Fibroblast of villous mesenchyme (primary cell): ENCODE measurements around the gene NCAM1. TPM values are rescaled to one million over a fixed set of nuclear protein-coding genes. Genes with fewer than 3 reads are reported as not detected.

ENCODE experiments used
- DNase-seq: peaks from one replicate; pipeline ENCODE4 v3.0.0-alpha.2; 2010; ENCODE audit warnings: low read depth
- H3K4me3 ChIP-seq: 2 replicates; pipeline ENCODE4 v1.5.1; 2011; ENCODE audit warnings: low read depth, mild to moderate bottlenecking, low read length
- total RNA-seq: library from RNA; depleted of rRNA; stranded (reverse); fragments of >200 nt; gene quantifications from 2 replicates; pipeline ENCODE4 v1.2.3, GENCODE V29; 2012
- TF ChIP-seq, protein P1 (sequence below): IDR thresholded peaks from 2 replicates; pipeline ENCODE4 v1.5.1; 2012; ENCODE audit warnings: low read depth, mild to moderate bottlenecking, low read length; ENCODE audit not compliant: insufficient read depth

The NCAM1 gene
- total RNA-seq, 1 donor: 0.86 TPM

DNA sequence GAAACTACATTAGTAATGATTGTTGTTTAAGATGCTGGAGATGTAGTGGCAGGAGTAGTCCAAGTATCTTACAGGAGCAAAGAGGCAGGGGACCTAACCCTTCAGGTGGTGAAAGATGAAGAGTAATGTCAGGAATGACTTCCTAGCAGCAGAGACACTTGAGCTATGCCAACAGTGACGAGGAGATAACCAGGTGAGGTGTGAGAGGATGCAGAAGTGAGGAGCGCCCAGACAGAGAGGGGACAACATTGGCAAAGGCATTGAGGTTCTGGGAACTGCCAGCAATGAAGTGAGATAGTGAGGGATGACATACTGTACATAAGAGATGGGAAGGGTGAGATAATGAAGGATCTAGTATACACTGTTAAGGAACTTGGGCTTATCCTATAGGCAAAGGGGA is 95.8 kb downstream of the NCAM1 start:
- DNase-seq: no peak
- TF ChIP-seq, protein P1, sequence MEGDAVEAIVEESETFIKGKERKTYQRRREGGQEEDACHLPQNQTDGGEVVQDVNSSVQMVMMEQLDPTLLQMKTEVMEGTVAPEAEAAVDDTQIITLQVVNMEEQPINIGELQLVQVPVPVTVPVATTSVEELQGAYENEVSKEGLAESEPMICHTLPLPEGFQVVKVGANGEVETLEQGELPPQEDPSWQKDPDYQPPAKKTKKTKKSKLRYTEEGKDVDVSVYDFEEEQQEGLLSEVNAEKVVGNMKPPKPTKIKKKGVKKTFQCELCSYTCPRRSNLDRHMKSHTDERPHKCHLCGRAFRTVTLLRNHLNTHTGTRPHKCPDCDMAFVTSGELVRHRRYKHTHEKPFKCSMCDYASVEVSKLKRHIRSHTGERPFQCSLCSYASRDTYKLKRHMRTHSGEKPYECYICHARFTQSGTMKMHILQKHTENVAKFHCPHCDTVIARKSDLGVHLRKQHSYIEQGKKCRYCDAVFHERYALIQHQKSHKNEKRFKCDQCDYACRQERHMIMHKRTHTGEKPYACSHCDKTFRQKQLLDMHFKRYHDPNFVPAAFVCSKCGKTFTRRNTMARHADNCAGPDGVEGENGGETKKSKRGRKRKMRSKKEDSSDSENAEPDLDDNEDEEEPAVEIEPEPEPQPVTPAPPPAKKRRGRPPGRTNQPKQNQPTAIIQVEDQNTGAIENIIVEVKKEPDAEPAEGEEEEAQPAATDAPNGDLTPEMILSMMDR: no peak
- no peak overlapping the region for H3K4me3 ChIP-seq

DNA sequence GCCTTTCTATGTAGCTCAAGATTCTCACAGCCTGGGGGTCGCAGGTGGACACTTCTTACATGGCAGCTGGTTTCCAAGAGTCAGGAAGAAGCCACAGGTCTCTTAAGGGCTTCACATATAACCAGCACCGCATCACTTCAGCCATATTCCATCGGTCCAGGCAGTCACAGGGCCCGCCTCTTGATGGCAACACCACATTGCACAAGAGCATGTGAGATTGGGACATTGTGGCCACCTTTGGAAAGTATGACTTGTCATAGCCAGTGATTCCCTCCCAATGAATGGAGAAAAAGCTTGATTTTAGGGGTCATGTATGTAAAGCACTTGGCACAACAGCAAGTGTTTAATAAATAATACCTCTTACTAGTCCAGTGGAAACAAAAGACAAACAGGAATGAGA is 98.3 kb downstream of the NCAM1 start:
- TF ChIP-seq, protein P1: no peak
- H3K4me3 ChIP-seq: no peak overlapping the region
- no peak for DNase-seq

DNA sequence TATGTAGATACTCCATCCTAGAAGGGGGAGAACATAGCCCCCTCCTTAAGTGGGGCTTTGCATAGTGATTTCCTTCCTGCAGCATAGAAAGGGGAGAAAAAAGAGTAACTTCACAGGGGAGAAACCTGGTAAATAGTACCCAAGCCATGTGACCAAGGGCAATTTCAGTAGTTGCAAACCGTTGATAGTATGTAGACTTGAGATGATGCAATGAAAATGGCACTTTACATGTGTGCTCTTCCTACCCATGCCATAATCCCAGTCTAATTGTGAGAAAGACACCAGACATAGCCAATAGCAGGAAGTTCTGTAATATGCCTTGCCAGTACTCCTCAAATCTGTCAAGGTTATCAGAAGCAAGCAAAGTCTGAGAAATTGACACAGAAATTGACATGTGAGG is 104.1 kb downstream of the NCAM1 start:
- TF ChIP-seq, protein P1: no peak
- no peak overlapping the region for H3K4me3 ChIP-seq
- DNase-seq: no peak

DNA sequence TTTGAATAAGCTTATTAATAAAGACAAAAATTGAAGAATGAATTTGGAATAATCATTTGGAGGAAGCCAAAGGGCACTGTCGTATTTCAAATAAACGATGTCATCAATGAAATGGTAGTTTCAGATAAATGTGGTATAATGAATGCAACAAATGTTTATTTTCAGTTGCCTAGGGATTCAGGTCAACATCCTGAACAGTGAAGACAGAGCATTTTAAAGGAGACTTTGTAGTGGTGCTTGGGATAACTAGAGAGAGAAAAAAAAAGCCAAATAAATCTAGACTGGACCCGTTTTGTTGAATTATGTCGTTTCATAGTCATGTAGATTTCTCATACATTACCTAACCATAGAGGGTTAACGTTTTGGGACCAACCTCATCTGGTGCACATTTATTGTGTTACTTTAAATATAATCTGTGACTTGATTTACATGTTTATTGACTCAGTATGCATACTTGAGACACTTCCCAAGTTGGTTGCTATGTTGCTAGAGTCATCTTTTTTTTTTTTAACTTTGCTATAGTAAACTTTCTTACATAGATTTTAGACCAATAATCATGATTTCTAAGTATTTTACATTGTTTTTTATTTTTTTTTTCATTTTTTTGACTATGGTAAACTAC is 111.1 kb downstream of the NCAM1 start:
- no peak overlapping the region for H3K4me3 ChIP-seq
- no peak for DNase-seq
- TF ChIP-seq, protein P1: no peak

DNA sequence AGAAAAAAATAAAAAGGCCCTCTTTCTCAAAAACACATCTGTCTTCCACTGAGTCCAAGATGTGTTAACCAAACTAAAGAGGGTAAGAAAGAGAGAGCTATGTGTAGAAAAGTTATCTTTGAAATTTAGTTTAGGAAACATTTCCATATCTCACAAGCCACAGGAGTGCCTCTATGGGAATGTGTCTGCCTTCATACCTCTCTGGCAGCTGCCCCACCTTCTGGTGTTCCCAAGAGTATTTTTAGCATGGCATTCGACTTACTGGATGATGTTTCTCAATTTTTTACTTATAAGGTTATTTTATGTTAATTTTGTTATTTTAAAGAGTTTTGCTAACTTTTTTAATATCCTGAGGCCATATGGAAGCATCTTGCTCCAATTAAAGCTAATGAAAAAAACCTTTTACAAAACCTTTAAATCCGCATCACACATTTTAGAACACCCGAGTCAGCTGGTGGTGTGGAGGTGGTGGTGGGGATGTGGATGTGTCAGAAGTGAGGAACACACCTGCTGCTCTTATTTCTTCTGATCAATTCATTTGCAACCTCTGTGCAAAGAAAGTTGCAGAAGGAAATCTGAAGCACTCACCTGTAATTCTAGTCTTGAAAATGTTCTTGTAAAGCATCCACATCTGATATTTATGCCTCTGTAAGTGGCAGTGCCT is 112.2 kb downstream of the NCAM1 start:
- DNase-seq: no peak
- H3K4me3 ChIP-seq: no peak overlapping the region
- TF ChIP-seq, protein P1: no peak

DNA sequence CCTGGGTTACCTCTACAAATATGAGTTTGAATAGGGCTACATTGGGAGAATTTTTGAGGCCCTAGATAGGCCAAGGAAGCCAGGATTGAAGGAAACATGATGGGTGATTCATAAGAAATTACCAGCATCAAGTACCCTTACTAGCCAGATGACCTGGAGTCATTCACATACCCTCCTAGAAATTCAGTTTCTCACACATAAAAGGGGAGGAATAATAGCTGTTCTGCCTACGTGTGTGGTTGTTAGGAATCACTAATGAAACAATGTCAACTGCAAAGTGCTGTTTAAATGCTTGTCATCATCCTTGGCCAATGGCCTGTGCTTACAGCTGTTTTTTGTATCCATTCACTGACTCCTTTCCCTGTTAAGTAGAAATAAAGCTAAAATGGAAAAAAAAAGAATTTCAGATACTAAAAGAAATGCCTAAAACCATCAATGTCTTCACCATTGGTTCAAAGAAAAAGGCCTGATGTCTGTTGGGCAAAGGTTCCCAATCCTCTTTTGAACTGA is 114.4 kb downstream of the NCAM1 start:
- DNase-seq: no peak
- TF ChIP-seq, protein P1: no peak

More for the DNA sequence above, 114.4 kb downstream of the NCAM1 start:
- H3K4me3 ChIP-seq: no peak overlapping the region
